ENCODE results near the gene MARK4.

The MARK4 gene

GRCh38 chr19:45271735-45272108, 20.7 kb downstream of the MARK4 start:
- no peak for DNase-seq (ENCODE audit: low read depth in 3 of 3)

- DNase-seq (ENCODE audit: low read depth in 3 of 3): no peak
These were observed 22.4 kb downstream of the MARK4 start for GRCh38 chr19:45273521-45273855.

GRCh38 chr19:45275370-45275971, 24.4 kb downstream of the MARK4 start:
- no peak for DNase-seq (ENCODE audit: low read depth in 3 of 3)

- DNase-seq (ENCODE audit: low read depth in 3 of 3): no peak
These were observed 25.2 kb downstream of the MARK4 start for GRCh38 chr19:45276284-45276687.

- no peak for DNase-seq (ENCODE audit: low read depth in 3 of 3)
These were observed 27.0 kb downstream of the MARK4 start for GRCh38 chr19:45278087-45278486.

- DNase-seq (ENCODE audit: low read depth in 3 of 3): no peak
These were observed 28.6 kb downstream of the MARK4 start for GRCh38 chr19:45279587-45280192.

- no peak for DNase-seq (ENCODE audit: low read depth in 3 of 3)
These were observed 29.4 kb downstream of the MARK4 start for GRCh38 chr19:45280471-45280961.

GRCh38 chr19:45283443-45284033, 32.5 kb downstream of the MARK4 start:
- DNase-seq (ENCODE audit: low read depth in 3 of 3): no peak

GRCh38 chr19:45290381-45290931, 39.4 kb downstream of the MARK4 start:
- no peak for DNase-seq (ENCODE audit: low read depth in 3 of 3)

GRCh38 chr19:45291834-45292233, 40.8 kb downstream of the MARK4 start:
- DNase-seq (ENCODE audit: low read depth in 3 of 3): no peak

- DNase-seq (ENCODE audit: low read depth in 3 of 3): peak in 2 of 3 donors; percentile 15 to 19
These were observed 42.6 kb downstream of the MARK4 start for GRCh38 chr19:45293682-45294081.

GRCh38 chr19:45294291-45295029, 43.4 kb downstream of the MARK4 start:
- DNase-seq (ENCODE audit: low read depth in 3 of 3): no peak

- no peak for DNase-seq (ENCODE audit: low read depth in 3 of 3)
These were observed 44.8 kb downstream of the MARK4 start for GRCh38 chr19:45295873-45296272.

- no peak for DNase-seq (ENCODE audit: low read depth in 3 of 3)
These were observed 45.3 kb downstream of the MARK4 start for GRCh38 chr19:45296355-45296754.

- no peak for DNase-seq (ENCODE audit: low read depth in 3 of 3)
These were observed 46.6 kb downstream of the MARK4 start for GRCh38 chr19:45297674-45298073.

GRCh38 chr19:45298264-45298663, 47.2 kb downstream of the MARK4 start:
- no peak for DNase-seq (ENCODE audit: low read depth in 3 of 3)

- DNase-seq (ENCODE audit: low read depth in 3 of 3): no peak
These were observed 48.6 kb downstream of the MARK4 start for GRCh38 chr19:45299719-45300118.

GRCh38 chr19:45302416-45302815, 51.3 kb downstream of the MARK4 start:
- no peak for DNase-seq (ENCODE audit: low read depth in 3 of 3)

GRCh38 chr19:45303269-45304060, 52.4 kb downstream of the MARK4 start:
- no peak for DNase-seq (ENCODE audit: low read depth in 3 of 3)

- no peak for DNase-seq (ENCODE audit: low read depth in 3 of 3)
These were observed 53.3 kb downstream of the MARK4 start for GRCh38 chr19:45304141-45304926.

- no peak for DNase-seq (ENCODE audit: low read depth in 3 of 3)
These were observed 53.9 kb downstream of the MARK4 start for GRCh38 chr19:45305007-45305406.
